ENCODE measurements around the gene LITAFD.
"Not testable (repeated sequence)": the region's sequence is repeated elsewhere in the genome, so short reads cannot be mapped to it uniquely, and the experiment has no call there.

GRCh38 chr16:8869988-8870241 lies 12.2 kb upstream of the LITAFD start:
- not testable (repeated sequence) for TF ChIP-seq POLR2A, POLR2AphosphoS5 (IDR thresholded peaks at IDR 0.05; ENCODE audit: low read depth, low read length)
